Middle frontal gyrus (tissue), 1 donor: ENCODE results near the gene FER.
"Not testable (repeated sequence)": the region's sequence is repeated elsewhere in the genome, so short reads cannot be mapped to it uniquely, and the experiment has no call there.

Experiments
- DNase-seq: peaks from one replicate; pipeline ENCODE4 v3.0.0-alpha.2; 2015; ENCODE audit warnings: low spot score; ENCODE audit errors: extremely low spot score

Gene FER

GRCh38 chr5:108953940-108954339 lies 206.2 kb downstream of the FER start:
- DNase-seq = no peak

- no peak for DNase-seq
Observed at GRCh38 chr5:108957333-108957732, 209.6 kb downstream of the FER start.

GRCh38 chr5:108966910-108967309 lies 219.2 kb downstream of the FER start:
- no peak for DNase-seq

GRCh38 chr5:108974594-108974993 lies 226.9 kb downstream of the FER start:
- no peak for DNase-seq

GRCh38 chr5:108975697-108976096 lies 228.0 kb downstream of the FER start:
- DNase-seq = no peak

GRCh38 chr5:108983461-108984092 lies 235.9 kb downstream of the FER start:
- no peak for DNase-seq

GRCh38 chr5:108989761-108990392 lies 242.2 kb downstream of the FER start:
- DNase-seq = no peak

GRCh38 chr5:108992396-108993085 lies 244.8 kb downstream of the FER start:
- not testable (repeated sequence) for DNase-seq

- not testable (repeated sequence) for DNase-seq
Observed at GRCh38 chr5:108993440-108993839, 245.7 kb downstream of the FER start.

GRCh38 chr5:108997720-108998119 lies 250.0 kb downstream of the FER start:
- DNase-seq = no peak

GRCh38 chr5:108998216-108998615 lies 250.5 kb downstream of the FER start:
- no peak for DNase-seq

GRCh38 chr5:109003928-109004327 lies 256.2 kb downstream of the FER start:
- no peak for DNase-seq

- DNase-seq = no peak
Observed at GRCh38 chr5:109005297-109006009, 257.8 kb downstream of the FER start.

- no peak for DNase-seq
Observed at GRCh38 chr5:109006129-109006528, 258.4 kb downstream of the FER start.

- no peak for DNase-seq
Observed at GRCh38 chr5:109016300-109016699, 268.6 kb downstream of the FER start.

- DNase-seq = no peak
Observed at GRCh38 chr5:109022056-109022455, 274.4 kb downstream of the FER start.

GRCh38 chr5:109025729-109026128 lies 278.0 kb downstream of the FER start:
- DNase-seq = not testable (repeated sequence)

- no peak for DNase-seq
Observed at GRCh38 chr5:109027983-109028607, 280.4 kb downstream of the FER start.

GRCh38 chr5:109028608-109029299 lies 281.1 kb downstream of the FER start:
- DNase-seq = no peak

GRCh38 chr5:109029847-109030246 lies 282.1 kb downstream of the FER start:
- no peak for DNase-seq
